ENCODE results near the gene MORC4.

GRCh38 chrX:106973433-106974149 lies 26.4 kb downstream of the MORC4 start:
- TF ChIP-seq POLR2A (IDR thresholded peaks at IDR 0.05), result no peak
- TF ChIP-seq CTCF (IDR thresholded peaks at IDR 0.05), result no peak

Data from body of pancreas (tissue), 4 donors.